Hepatocyte (in vitro differentiated cells): ENCODE results near the gene ACADVL. TPM values are rescaled to one million over a fixed set of nuclear protein-coding genes. Genes with fewer than 3 reads are reported as not detected.

Source experiments
- DNase-seq: peaks from one replicate; pipeline ENCODE4 v3.0.0-alpha.2; 2016; ENCODE audit warnings: low spot score
- H2AFZ ChIP-seq: fragments of 200-600 bp; sonication (generic); 2 replicates; pipeline ENCODE4 v1.6.0; 2016; ENCODE audit warnings: antibody characterized with exemption, mild to moderate bottlenecking
- H3K27ac ChIP-seq: fragments of 200-600 bp; sonication (generic); 2 replicates; pipeline ENCODE4 v1.5.1; 2016; ENCODE audit warnings: mild to moderate bottlenecking
- H3K27me3 ChIP-seq: fragments of 200-600 bp; sonication (generic); 2 replicates; pipeline ENCODE4 v1.6.1; 2016
- H3K36me3 ChIP-seq: fragments of 200-600 bp; sonication (generic); replicated peaks from 2 replicates; pipeline ENCODE4 v1.5.1; 2016; ENCODE audit warnings: low read depth; ENCODE audit not compliant: insufficient read depth
- H3K4me1 ChIP-seq: fragments of 200-600 bp; sonication (generic); 2 replicates; pipeline ENCODE4 v1.5.1; 2016; ENCODE audit warnings: mild to moderate bottlenecking, moderate library complexity; ENCODE audit not compliant: insufficient read depth
- H3K4me2 ChIP-seq: fragments of 200-600 bp; sonication (generic); 2 replicates; pipeline ENCODE4 v1.6.0; 2016
- H3K4me3 ChIP-seq: fragments of 200-600 bp; sonication (generic); 2 replicates; pipeline ENCODE4 v1.5.1; 2016; ENCODE audit warnings: mild to moderate bottlenecking
- H3K79me2 ChIP-seq: fragments of 200-600 bp; sonication (generic); 2 replicates; pipeline ENCODE4 v1.6.0; 2017; ENCODE audit warnings: mild to moderate bottlenecking
- H3K9me2 ChIP-seq: fragments of 200-600 bp; sonication (generic); replicated peaks from 2 replicates; pipeline ENCODE4 v1.6.0; 2017; ENCODE audit warnings: mild to moderate bottlenecking; ENCODE audit not compliant: insufficient read depth
- H3K9me3 ChIP-seq: fragments of 200-600 bp; sonication (generic); 2 replicates; pipeline ENCODE4 v1.5.1; 2016; ENCODE audit warnings: low read depth, mild to moderate bottlenecking
- H4K20me1 ChIP-seq: fragments of 200-600 bp; sonication (generic); 2 replicates; pipeline ENCODE4 v1.6.0; 2016; ENCODE audit warnings: mild to moderate bottlenecking; ENCODE audit not compliant: insufficient read depth, poor library complexity, severe bottlenecking
- EZH2 ChIP-seq: fragments of 200-600 bp; sonication (generic); IDR thresholded peaks from 2 replicates; pipeline ENCODE4 v1.6.1; 2016; ENCODE audit warnings: antibody characterized with exemption, mild to moderate bottlenecking, borderline replicate concordance
- EZH2phosphoT487 ChIP-seq: fragments of 200-600 bp; sonication (generic); IDR thresholded peaks from one replicate; pipeline ENCODE4 v1.6.1; 2018; ENCODE audit warnings: antibody characterized with exemption, mild to moderate bottlenecking, low read depth, moderate library complexity; ENCODE audit not compliant: unreplicated experiment, severe bottlenecking
- WGBS: methylation state at CpG from one replicate; pipeline ENCODE4 v1.1.6; 2016; ENCODE audit warnings: low lambda C conversion rate; ENCODE audit errors: missing lambda C conversion rate; 5-methylcytosine and 5-hydroxymethylcytosine counted together
- polyA plus RNA-seq: library from polyadenylated mRNA; unstranded; fragments of >200 nt; fragmentation: Nextera tagmentation; extraction: Ambion mirVana; gene quantifications from 2 replicates; pipeline ENCODE4 v1.2.1, GENCODE V29; 2016
- total RNA-seq: library from RNA; depleted of rRNA; stranded (reverse); fragments of >200 nt; gene quantifications from 2 replicates; pipeline ENCODE4 v1.2.3, GENCODE V29; 2014
- TF ChIP-seq, protein P1 (sequence below): fragments of 200-600 bp; sonication (generic); IDR thresholded peaks from 2 replicates; pipeline ENCODE4 v1.5.1; 2016; ENCODE audit warnings: antibody characterized with exemption, mild to moderate bottlenecking; ENCODE audit not compliant: poor library complexity

The ACADVL gene
- total and polyA plus RNA-seq, 2 experiments from 2014 or later: 469 to 1,250 TPM

DNA sequence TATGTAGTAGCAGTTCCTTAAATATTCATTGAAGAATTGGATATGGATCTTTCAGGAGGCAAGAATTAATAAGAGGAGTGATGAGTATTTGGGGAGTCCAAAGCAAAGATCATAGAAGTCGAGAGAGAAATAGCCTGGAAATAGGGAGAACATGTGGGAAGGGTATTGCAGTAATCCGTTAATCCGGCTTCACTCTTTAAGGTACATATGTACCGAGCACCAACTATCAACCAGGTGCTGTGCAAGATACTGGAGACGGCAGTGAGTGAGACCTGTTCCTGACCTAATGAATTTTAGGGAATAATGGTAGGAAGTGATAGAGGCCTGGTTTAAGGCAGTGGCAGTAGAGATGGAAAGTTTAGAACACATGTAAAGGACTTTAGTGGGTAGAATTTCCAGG, 33.3 kb downstream of the ACADVL start:
- Histone ChIP-seq H3K4me1 (peaks cover 21% of the 10 kb centered on the region), H3K4me2 (peak overlapping the region; percentile 92), H3K4me3 (peak overlapping the region; percentile 65), H3K27me3 (no peaks in the 10 kb centered on the region), H3K36me3 (no peaks in the 10 kb centered on the region), H3K27ac (peak overlapping the region; percentile 98), H2AFZ (peak overlapping the region; percentile 79), H3K9me3 (no peaks in the 10 kb centered on the region), H3K79me2 (peaks cover 84% of the 10 kb centered on the region), H3K9me2 (no peaks in the 10 kb centered on the region), H4K20me1 (peaks cover 7% of the 10 kb centered on the region)
- DNase-seq: no peak
- WGBS: 75% methylated on average over 5 of the region's 5 CpGs
- TF ChIP-seq, protein P1, sequence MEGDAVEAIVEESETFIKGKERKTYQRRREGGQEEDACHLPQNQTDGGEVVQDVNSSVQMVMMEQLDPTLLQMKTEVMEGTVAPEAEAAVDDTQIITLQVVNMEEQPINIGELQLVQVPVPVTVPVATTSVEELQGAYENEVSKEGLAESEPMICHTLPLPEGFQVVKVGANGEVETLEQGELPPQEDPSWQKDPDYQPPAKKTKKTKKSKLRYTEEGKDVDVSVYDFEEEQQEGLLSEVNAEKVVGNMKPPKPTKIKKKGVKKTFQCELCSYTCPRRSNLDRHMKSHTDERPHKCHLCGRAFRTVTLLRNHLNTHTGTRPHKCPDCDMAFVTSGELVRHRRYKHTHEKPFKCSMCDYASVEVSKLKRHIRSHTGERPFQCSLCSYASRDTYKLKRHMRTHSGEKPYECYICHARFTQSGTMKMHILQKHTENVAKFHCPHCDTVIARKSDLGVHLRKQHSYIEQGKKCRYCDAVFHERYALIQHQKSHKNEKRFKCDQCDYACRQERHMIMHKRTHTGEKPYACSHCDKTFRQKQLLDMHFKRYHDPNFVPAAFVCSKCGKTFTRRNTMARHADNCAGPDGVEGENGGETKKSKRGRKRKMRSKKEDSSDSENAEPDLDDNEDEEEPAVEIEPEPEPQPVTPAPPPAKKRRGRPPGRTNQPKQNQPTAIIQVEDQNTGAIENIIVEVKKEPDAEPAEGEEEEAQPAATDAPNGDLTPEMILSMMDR: no peak
- TF ChIP-seq EZH2 (no peak), EZH2phosphoT487 (no peak)

- TF ChIP-seq EZH2phosphoT487 (no peak), EZH2 (no peak)
- TF ChIP-seq, protein P1: no peak
- Histone ChIP-seq H3K4me1 (peaks cover 24% of the 10 kb centered on the region), H3K27ac (no peak overlapping the region), H4K20me1 (no peaks in the 10 kb centered on the region), H3K4me2 (no peak overlapping the region), H3K27me3 (no peaks in the 10 kb centered on the region), H3K36me3 (no peaks in the 10 kb centered on the region), H3K9me2 (no peaks in the 10 kb centered on the region), H3K4me3 (no peak overlapping the region), H3K9me3 (no peaks in the 10 kb centered on the region), H2AFZ (no peak overlapping the region), H3K79me2 (peaks cover 71% of the 10 kb centered on the region)
- WGBS: 94% methylated on average over 4 of the region's 4 CpGs
- peak; percentile 5 for DNase-seq
Measured at GRCh38 chr17:7254511-7254910, 34.8 kb downstream of the ACADVL start.

- H2AFZ ChIP-seq: no peak overlapping the region
- peaks cover 3% of the 10 kb centered on the region for H3K27me3 ChIP-seq
- no peak overlapping the region for H3K4me2 ChIP-seq
- H3K36me3 ChIP-seq: no peaks in the 10 kb centered on the region
- H3K9me3 ChIP-seq: no peaks in the 10 kb centered on the region
- H3K4me1 ChIP-seq: peaks cover 29% of the 10 kb centered on the region
- no peaks in the 10 kb centered on the region for H3K9me2 ChIP-seq
- no peaks in the 10 kb centered on the region for H4K20me1 ChIP-seq
- TF ChIP-seq EZH2phosphoT487 (no peak), EZH2 (no peak)
- TF ChIP-seq, protein P1: no peak
- H3K79me2 ChIP-seq: peaks cover 74% of the 10 kb centered on the region
- no peak overlapping the region for H3K4me3 ChIP-seq
- no peak for DNase-seq
- WGBS: 97% methylated on average over 8 of the region's 8 CpGs
- peak overlapping the region; percentile 94 for H3K27ac ChIP-seq
Measured at GRCh38 chr17:7256766-7257456, 37.2 kb downstream of the ACADVL start.
